WTC11 (cell line): ENCODE data around the gene CAPN13. TPM values are rescaled to one million over a fixed set of nuclear protein-coding genes. Genes with fewer than 3 reads are reported as not detected.

Experiments
- ATAC-seq: fragments of 200-7000 bp; cut with Tn5 transposase; 2 replicates; pipeline ENCODE4 v1.10.0; 2021; ENCODE audit warnings: mild to moderate bottlenecking, moderate library complexity
- CTCF ChIA-PET: fragments of 300-600 bp; sonication (Branson Sonifier 250); formaldehyde crosslinking; loops from one replicate; lab custom pipeline; 2021; ENCODE audit warnings: antibody characterized with exemption; lab: Charles Lee
- POLR2A ChIA-PET: fragments of 350-600 bp; sonication (Branson Sonifier 250); formaldehyde crosslinking; loops from one replicate; lab custom pipeline; 2021; ENCODE audit warnings: antibody characterized with exemption; lab: Charles Lee
- DNase-seq: peaks from one replicate; pipeline ENCODE4 v3.0.0; 2021; ENCODE audit warnings: low spot score
- H3K27ac Mint-ChIP-seq: 2 replicates; pipeline ENCODE4 v1.8.0; 2021; ENCODE audit warnings: mixed read lengths
- H3K27me3 Mint-ChIP-seq: 2 replicates; pipeline ENCODE4 v1.8.0; 2021; ENCODE audit warnings: low read depth, mild to moderate bottlenecking, moderate library complexity, mixed read lengths
- H3K36me3 Mint-ChIP-seq: 2 replicates; pipeline ENCODE4 v1.8.0; 2021; ENCODE audit warnings: mixed read lengths
- H3K4me1 Mint-ChIP-seq: 2 replicates; pipeline ENCODE4 v1.8.0; 2022; ENCODE audit warnings: mixed read lengths
- H3K4me3 Mint-ChIP-seq: 2 replicates; pipeline ENCODE4 v1.8.0; 2021; ENCODE audit warnings: mild to moderate bottlenecking, moderate library complexity, mixed read lengths
- H3K9me3 Mint-ChIP-seq: 2 replicates; pipeline ENCODE4 v1.8.0; 2021; ENCODE audit warnings: mixed read lengths
- AFF4 ChIP-seq: sonication (generic); formaldehyde crosslinking; IDR thresholded peaks from 2 replicates; pipeline ENCODE4 v1.8.1; 2023; ENCODE audit warnings: mild to moderate bottlenecking, missing genetic modification reagents, borderline replicate concordance
- ATF1 ChIP-seq: sonication (generic); formaldehyde crosslinking; IDR thresholded peaks from 2 replicates; pipeline ENCODE4 v1.8.1; 2023; ENCODE audit warnings: mild to moderate bottlenecking, moderate library complexity, missing genetic modification reagents
- CREM ChIP-seq: sonication (generic); formaldehyde crosslinking; IDR thresholded peaks from 2 replicates; pipeline ENCODE4 v1.8.1; 2022; ENCODE audit warnings: mild to moderate bottlenecking, missing genetic modification reagents, moderate library complexity
- ETV6 ChIP-seq: sonication (generic); formaldehyde crosslinking; IDR thresholded peaks from 2 replicates; pipeline ENCODE4 v1.8.1; 2022; ENCODE audit warnings: mild to moderate bottlenecking, missing genetic modification reagents
- IRF2 ChIP-seq: sonication (generic); formaldehyde crosslinking; IDR thresholded peaks from 2 replicates; pipeline ENCODE4 v1.8.0; 2022; ENCODE audit warnings: low read depth, missing genetic modification reagents, borderline replicate concordance
- JUN ChIP-seq: sonication (generic); formaldehyde crosslinking; IDR thresholded peaks from 2 replicates; pipeline ENCODE4 v1.8.0; 2023; ENCODE audit warnings: mild to moderate bottlenecking, missing genetic modification reagents
- NR3C1 ChIP-seq: sonication (generic); formaldehyde crosslinking; conservative IDR thresholded peaks from 2 replicates; pipeline ENCODE4 v1.8.1; 2023; ENCODE audit warnings: low read depth, mild to moderate bottlenecking, missing genetic modification reagents
- SMAD3 ChIP-seq: sonication (generic); formaldehyde crosslinking; IDR thresholded peaks from 2 replicates; pipeline ENCODE4 v1.8.0; 2022; ENCODE audit warnings: missing genetic modification reagents, mild to moderate bottlenecking, borderline replicate concordance
- SOX15 ChIP-seq: fragments of 250-450 bp; sonication (Bioruptor Pico); IDR thresholded peaks from 2 replicates; pipeline ENCODE4 v1.9.0; 2021; ENCODE audit warnings: mild to moderate bottlenecking
- ZNF232 ChIP-seq: sonication (generic); formaldehyde crosslinking; IDR thresholded peaks from 2 replicates; pipeline ENCODE4 v1.8.0; 2022; ENCODE audit warnings: mild to moderate bottlenecking, missing genetic modification reagents
- ZNF416 ChIP-seq: fragments of 250-450 bp; sonication (Bioruptor Pico); IDR thresholded peaks from 2 replicates; pipeline ENCODE4 v1.9.0; 2021; ENCODE audit warnings: mild to moderate bottlenecking, inconsistent platforms
- ZNF423 ChIP-seq: fragments of 250-450 bp; sonication (Bioruptor Pico); IDR thresholded peaks from 2 replicates; pipeline ENCODE4 v2.1.2; 2022; ENCODE audit warnings: mild to moderate bottlenecking, moderate library complexity
- total RNA-seq: library from RNA; stranded (reverse); gene quantifications from 3 replicates; pipeline ENCODE4 v1.2.3, GENCODE V29; 2021
- TF ChIP-seq, protein P1 (sequence below): fragments of 250-450 bp; sonication (Bioruptor Pico); conservative IDR thresholded peaks from 2 replicates; pipeline ENCODE4 v1.9.0; 2021; ENCODE audit warnings: mild to moderate bottlenecking
- TF ChIP-seq, protein P2 (sequence below): sonication (generic); formaldehyde crosslinking; conservative IDR thresholded peaks from 2 replicates; pipeline ENCODE4 v1.8.1; 2022; ENCODE audit warnings: mild to moderate bottlenecking, missing genetic modification reagents
- TF ChIP-seq, protein P3 (sequence below): sonication (generic); formaldehyde crosslinking; IDR thresholded peaks from 2 replicates; pipeline ENCODE4 v1.8.0; 2022; ENCODE audit warnings: mild to moderate bottlenecking, missing genetic modification reagents
- TF ChIP-seq, protein P4 (sequence below): fragments of 200-600 bp; IDR thresholded peaks from 2 replicates; pipeline ENCODE4 v1.8.0; 2022; ENCODE audit warnings: antibody characterized with exemption

Gene CAPN13
- total RNA-seq, 1 experiment from 2014 or later, result 1.7 TPM

GRCh38 chr2:30707304-30707903 lies 99.8 kb downstream of the CAPN13 start (continued):
- TF ChIP-seq, protein P1, sequence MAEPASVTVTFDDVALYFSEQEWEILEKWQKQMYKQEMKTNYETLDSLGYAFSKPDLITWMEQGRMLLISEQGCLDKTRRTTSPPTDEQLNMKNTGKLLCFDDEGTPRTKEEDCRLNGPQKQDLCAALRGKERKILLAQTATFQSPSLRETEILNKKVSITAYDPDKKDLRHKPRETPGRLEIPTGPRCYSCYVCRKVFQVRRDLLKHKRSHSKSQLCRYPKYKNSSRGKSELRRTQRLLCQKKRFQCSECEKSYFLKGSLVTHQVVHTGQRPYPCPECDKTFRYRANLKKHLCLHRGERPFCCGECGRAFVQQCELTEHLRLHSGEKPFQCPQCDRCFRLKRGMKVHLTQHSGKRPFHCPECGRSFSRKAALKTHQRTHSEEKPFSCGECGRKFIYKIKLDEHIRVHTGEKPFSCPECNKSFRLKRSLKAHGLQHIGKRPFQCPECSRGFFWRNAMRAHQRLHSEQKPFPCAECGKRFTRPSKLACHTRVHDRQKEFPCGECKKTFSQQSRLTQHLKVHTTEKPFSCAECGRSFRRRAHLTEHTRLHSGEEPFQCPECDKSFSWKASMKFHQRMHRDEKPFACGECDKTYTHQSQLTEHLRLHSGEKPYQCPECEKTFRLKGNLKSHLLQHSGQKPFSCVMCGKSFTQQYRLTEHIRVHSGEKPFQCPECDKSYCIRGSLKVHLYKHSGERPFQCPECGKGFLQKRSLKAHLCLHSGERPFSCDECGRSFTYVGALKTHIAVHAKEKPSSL, result no peak
- TF ChIP-seq AFF4 (no peak), SMAD3 (CRISPR knock-in tag) (no peak), ZNF232 (no peak), ZNF416 (CRISPR knock-in tag) (no peak), NR3C1 (no peak), ETV6 (CRISPR knock-in tag) (no peak), JUN (no peak), IRF2 (CRISPR knock-in tag) (no peak)
- TF ChIP-seq, protein P2, sequence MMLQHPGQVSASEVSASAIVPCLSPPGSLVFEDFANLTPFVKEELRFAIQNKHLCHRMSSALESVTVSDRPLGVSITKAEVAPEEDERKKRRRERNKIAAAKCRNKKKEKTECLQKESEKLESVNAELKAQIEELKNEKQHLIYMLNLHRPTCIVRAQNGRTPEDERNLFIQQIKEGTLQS (CRISPR knock-in tag), result no peak

DNA sequence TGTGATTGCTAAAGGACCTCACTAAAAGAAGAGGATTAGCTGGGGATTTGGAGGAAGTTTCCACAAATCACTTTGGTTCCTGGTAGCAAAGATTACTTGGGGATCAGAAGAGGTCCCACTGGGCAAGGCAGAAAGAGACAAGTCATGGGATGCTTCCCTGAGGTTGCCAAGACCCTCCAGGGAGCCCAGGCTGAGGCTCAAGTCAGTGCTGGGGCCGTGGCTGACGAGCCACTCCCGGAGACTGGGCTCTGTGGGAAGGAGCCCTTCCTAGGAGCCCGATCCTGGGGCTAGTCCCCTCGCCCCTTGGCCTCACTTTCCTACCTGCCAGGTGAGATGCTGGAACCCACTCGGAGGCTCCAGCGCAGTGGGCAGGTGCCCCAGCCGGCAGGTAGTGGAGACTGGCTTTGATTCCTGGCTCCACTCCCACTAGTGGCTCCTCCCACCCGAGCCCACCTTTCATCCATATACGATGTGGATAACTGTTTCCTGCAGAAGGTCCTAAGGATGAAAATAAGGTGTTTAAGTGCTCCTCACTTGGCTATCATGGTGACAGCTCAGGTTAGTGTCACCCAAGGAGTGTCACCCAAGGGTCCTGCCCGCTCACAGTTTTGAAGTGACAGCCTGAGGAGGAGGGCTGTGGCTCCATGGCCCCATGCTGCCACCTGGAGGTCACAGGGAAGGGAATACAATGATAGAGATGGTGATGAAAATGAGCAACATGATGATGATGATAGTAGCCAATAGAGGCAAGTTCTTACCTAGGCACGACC lies 100.5 kb downstream of the CAPN13 start:
- Mint-ChIP-seq H3K27me3 (peaks cover 2% of the 10 kb centered on the region), H3K27ac (no peak overlapping the region), H3K9me3 (peaks cover 37% of the 10 kb centered on the region)
- DNase-seq, result peak; percentile 68
- TF ChIP-seq, protein P3, sequence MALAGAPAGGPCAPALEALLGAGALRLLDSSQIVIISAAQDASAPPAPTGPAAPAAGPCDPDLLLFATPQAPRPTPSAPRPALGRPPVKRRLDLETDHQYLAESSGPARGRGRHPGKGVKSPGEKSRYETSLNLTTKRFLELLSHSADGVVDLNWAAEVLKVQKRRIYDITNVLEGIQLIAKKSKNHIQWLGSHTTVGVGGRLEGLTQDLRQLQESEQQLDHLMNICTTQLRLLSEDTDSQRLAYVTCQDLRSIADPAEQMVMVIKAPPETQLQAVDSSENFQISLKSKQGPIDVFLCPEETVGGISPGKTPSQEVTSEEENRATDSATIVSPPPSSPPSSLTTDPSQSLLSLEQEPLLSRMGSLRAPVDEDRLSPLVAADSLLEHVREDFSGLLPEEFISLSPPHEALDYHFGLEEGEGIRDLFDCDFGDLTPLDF (CRISPR knock-in tag), result no peak
- no peak for TF ChIP-seq ATF1 (CRISPR knock-in tag)
- no peak for TF ChIP-seq SOX15
- TF ChIP-seq ZNF423 (CRISPR knock-in tag), result peak; percentile 80
- TF ChIP-seq CREM (CRISPR knock-in tag), result no peak
- TF ChIP-seq, protein P4, sequence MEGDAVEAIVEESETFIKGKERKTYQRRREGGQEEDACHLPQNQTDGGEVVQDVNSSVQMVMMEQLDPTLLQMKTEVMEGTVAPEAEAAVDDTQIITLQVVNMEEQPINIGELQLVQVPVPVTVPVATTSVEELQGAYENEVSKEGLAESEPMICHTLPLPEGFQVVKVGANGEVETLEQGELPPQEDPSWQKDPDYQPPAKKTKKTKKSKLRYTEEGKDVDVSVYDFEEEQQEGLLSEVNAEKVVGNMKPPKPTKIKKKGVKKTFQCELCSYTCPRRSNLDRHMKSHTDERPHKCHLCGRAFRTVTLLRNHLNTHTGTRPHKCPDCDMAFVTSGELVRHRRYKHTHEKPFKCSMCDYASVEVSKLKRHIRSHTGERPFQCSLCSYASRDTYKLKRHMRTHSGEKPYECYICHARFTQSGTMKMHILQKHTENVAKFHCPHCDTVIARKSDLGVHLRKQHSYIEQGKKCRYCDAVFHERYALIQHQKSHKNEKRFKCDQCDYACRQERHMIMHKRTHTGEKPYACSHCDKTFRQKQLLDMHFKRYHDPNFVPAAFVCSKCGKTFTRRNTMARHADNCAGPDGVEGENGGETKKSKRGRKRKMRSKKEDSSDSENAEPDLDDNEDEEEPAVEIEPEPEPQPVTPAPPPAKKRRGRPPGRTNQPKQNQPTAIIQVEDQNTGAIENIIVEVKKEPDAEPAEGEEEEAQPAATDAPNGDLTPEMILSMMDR, result peak; percentile 59
- TF ChIP-seq, all 79 proteins: peak for 2
- Mint-ChIP-seq H3K4me1 (no peaks in the 10 kb centered on the region), H3K4me3 (no peak overlapping the region), H3K36me3 (peaks cover 23% of the 10 kb centered on the region)
- ChIA-PET CTCF (interaction anchor here (0.6 to 2.7 kb wide), 3 partner anchors 217 to 542 kb away, joined by 4 to 27 read pairs (median 8); no protein-coding TSS in a partner anchor), POLR2A (no interaction called here)
- peak; percentile 60 for ATAC-seq
